Liver (tissue), 9 donors: ENCODE data around the gene ZNRF2. TPM values are rescaled to one million over a fixed set of nuclear protein-coding genes. Genes with fewer than 3 reads are reported as not detected.

Experiments used
- DNase-seq: peaks from one replicate; pipeline ENCODE4 v3.0.0-alpha.2; 2017; ENCODE audit warnings: low spot score
- H3K27ac ChIP-seq, 2 donors: one replicate each; pipeline ENCODE4 v1.7.0; 2013; ENCODE audit warnings: inconsistent platforms in 2 of 2, low read length in 2 of 2, control low read depth in 1 of 2, low read depth in 1 of 2, mild to moderate bottlenecking in 1 of 2
- H3K27me3 ChIP-seq, 4 donors: one replicate each; pipeline versions ENCODE4 v1.6.1 to v1.7.0; 2013; ENCODE audit warnings: low read length in 3 of 4, inconsistent platforms in 1 of 4, mild to moderate bottlenecking in 1 of 4, moderate library complexity in 1 of 4; ENCODE audit not compliant: control insufficient read depth in 4 of 4, insufficient read depth in 4 of 4
- H3K36me3 ChIP-seq, 4 donors: one replicate each; pipeline versions ENCODE4 v1.6.1 to v1.7.0; 2013; ENCODE audit warnings: low read length in 3 of 4, mild to moderate bottlenecking in 3 of 4, low read depth in 1 of 4, moderate library complexity in 1 of 4; ENCODE audit not compliant: control insufficient read depth in 4 of 4, insufficient read depth in 3 of 4
- H3K4me1 ChIP-seq, 4 donors: one replicate each; pipeline versions ENCODE4 v1.6.1 to v1.7.0; 2013; ENCODE audit warnings: low read length in 3 of 4, mild to moderate bottlenecking in 3 of 4, moderate library complexity in 1 of 4; ENCODE audit not compliant: control insufficient read depth in 4 of 4, insufficient read depth in 4 of 4
- H3K4me3 ChIP-seq, 3 donors: one replicate each; pipeline versions ENCODE4 v1.6.1 to v1.7.0; 2013; ENCODE audit warnings: low read length in 3 of 3, control low read depth in 1 of 3, low read depth in 1 of 3, mild to moderate bottlenecking in 1 of 3
- H3K9ac ChIP-seq, 2 donors: one replicate each; pipeline ENCODE4 v1.7.0; 2013; ENCODE audit warnings: low read length in 2 of 2, mild to moderate bottlenecking in 2 of 2, moderate library complexity in 2 of 2, control low read depth in 1 of 2, low read depth in 1 of 2
- H3K9me3 ChIP-seq, 4 donors: one replicate each; pipeline versions ENCODE4 v1.6.1 to v1.7.0; 2013; ENCODE audit warnings: low read length in 3 of 4; ENCODE audit not compliant: control insufficient read depth in 4 of 4
- CTCF ChIP-seq: fragments of 150-350 bp; IDR thresholded peaks from 2 replicates; pipeline ENCODE4 v1.5.1; 2017; ENCODE audit warnings: improper control_type of control experiment, low read depth, low read length; ENCODE audit not compliant: missing input control
- EGR1 ChIP-seq, 2 donors: IDR thresholded peaks; 2 replicates each; pipeline ENCODE4 v1.6.1; 2016 to 2018; ENCODE audit warnings: antibody characterized with exemption in 2 of 2, low read depth in 2 of 2
- FOXA1 ChIP-seq: IDR thresholded peaks from 2 replicates; pipeline ENCODE4 v1.6.1; 2016; ENCODE audit warnings: antibody characterized with exemption
- FOXA2 ChIP-seq: IDR thresholded peaks from 2 replicates; pipeline ENCODE4 v1.6.1; 2016; ENCODE audit warnings: antibody characterized with exemption
- GABPA ChIP-seq, 2 donors: IDR thresholded peaks in 1 of 2; conservative IDR thresholded peaks in 1 of 2; 2 replicates each; pipeline ENCODE4 v1.6.1; 2016; ENCODE audit warnings: antibody characterized with exemption in 2 of 2, mild to moderate bottlenecking in 1 of 2, moderate library complexity in 1 of 2
- HNF4A ChIP-seq, 2 donors: conservative IDR thresholded peaks; 2 replicates each; pipeline ENCODE4 v1.6.1; 2016; ENCODE audit warnings: antibody characterized with exemption in 2 of 2, mild to moderate bottlenecking in 2 of 2
- MAX ChIP-seq: IDR thresholded peaks from 2 replicates; pipeline ENCODE4 v1.6.1; 2016; ENCODE audit warnings: antibody characterized with exemption
- NR2F2 ChIP-seq: IDR thresholded peaks from 2 replicates; pipeline ENCODE4 v1.6.1; 2016; ENCODE audit warnings: antibody characterized with exemption
- RAD21 ChIP-seq, 2 donors: IDR thresholded peaks; 2 replicates each; pipeline ENCODE4 v1.6.1; 2016; ENCODE audit warnings: antibody characterized with exemption in 2 of 2, mild to moderate bottlenecking in 2 of 2
- REST ChIP-seq: IDR thresholded peaks from 2 replicates; pipeline ENCODE4 v1.6.1; 2016; ENCODE audit warnings: antibody characterized with exemption, mild to moderate bottlenecking
- RXRA ChIP-seq, 2 donors: IDR thresholded peaks; 2 replicates each; pipeline ENCODE4 v1.6.1; 2017 to 2018; ENCODE audit warnings: antibody characterized with exemption in 2 of 2, mild to moderate bottlenecking in 1 of 2
- SP1 ChIP-seq: IDR thresholded peaks from 2 replicates; pipeline ENCODE4 v1.6.1; 2018; ENCODE audit warnings: antibody characterized with exemption, mild to moderate bottlenecking
- TAF1 ChIP-seq: conservative IDR thresholded peaks from 2 replicates; pipeline ENCODE4 v1.6.1; 2016; ENCODE audit warnings: antibody characterized with exemption, mild to moderate bottlenecking
- YY1 ChIP-seq: IDR thresholded peaks from 2 replicates; pipeline ENCODE4 v1.6.1; 2016; ENCODE audit warnings: antibody characterized with exemption, mild to moderate bottlenecking
- WGBS: extraction: QIAGEN DNeasy Blood & Tissue Kit; methylation state at CpG from one replicate; pipeline ENCODE4 v1.1.7; 2013; 5-methylcytosine and 5-hydroxymethylcytosine counted together
- polyA plus RNA-seq, 2 donors: library from polyadenylated mRNA; stranded (reverse) in 1 of 2; unstranded in 1 of 2; fragments of 200-250 nt in 1 of 2; fragments of >200 nt in 1 of 2; fragmentation: Nextera tagmentation in 1 of 2; extraction: Ambion mirVana in 1 of 2; gene quantifications; one replicate each; pipeline versions ENCODE4 v1.2.1 to v1.2.3, GENCODE V29; 2013 to 2015
- total RNA-seq, 2 donors: library from RNA; depleted of rRNA; stranded (reverse); fragments of >200 nt; gene quantifications; one replicate each; pipeline ENCODE4 v1.2.3, GENCODE V29; 2014
- donor health status: healthy.
- donor health status: healthy.
- donor health status: healthy.
- donor health status: healthy.
- donor health status: healthy.

The ZNRF2 gene
- total and polyA plus RNA-seq, 4 donors = 6.9 to 30.0 (median 12.7) TPM

GRCh38 chr7:30313348-30313747 lies 29.0 kb downstream of the ZNRF2 start:
- Histone ChIP-seq H3K4me3 (no peak overlapping the region), H3K9me3 (no peaks in the 10 kb centered on the region), H3K36me3 (no peaks in the 10 kb centered on the region), H3K4me1 (peaks cover 0 to 8% (median under 1%) of the 10 kb centered on the region in 4 donors), H3K27ac (no peak overlapping the region), H3K9ac (no peak overlapping the region), H3K27me3 (no peaks in the 10 kb centered on the region)
- no peak for DNase-seq
- WGBS = 86% methylated on average over 3 of the region's 3 CpGs
- TF ChIP-seq NR2F2 (no peak), REST (no peak), MAX (no peak)

- Histone ChIP-seq H3K4me3 (no peak overlapping the region), H3K4me1 (peaks cover 0 to 8% (median under 1%) of the 10 kb centered on the region in 4 donors), H3K27ac (no peak overlapping the region), H3K9me3 (no peaks in the 10 kb centered on the region), H3K36me3 (no peaks in the 10 kb centered on the region), H3K9ac (no peak overlapping the region), H3K27me3 (no peaks in the 10 kb centered on the region)
- TF ChIP-seq GABPA (IDR thresholded peaks at IDR 0.05 in 1 of 2, conservative IDR thresholded peaks at IDR 0.05 in 1 of 2) = no peak
- TF ChIP-seq HNF4A (conservative IDR thresholded peaks at IDR 0.05) = peak in 1 of 2 donors; percentile 57
- TF ChIP-seq CTCF = no peak
- TF ChIP-seq SP1 = peak; percentile 59
- peak; percentile 19 to 46 for TF ChIP-seq RXRA (IDR thresholded peaks at IDR 0.05)
- DNase-seq = no peak
- 75% methylated on average over 5 of the region's 5 CpGs for WGBS
Measured at GRCh38 chr7:30313793-30314192, 29.4 kb downstream of the ZNRF2 start.

GRCh38 chr7:30315589-30315988 lies 31.2 kb downstream of the ZNRF2 start:
- 96% methylated on average over 3 of the region's 3 CpGs for WGBS
- no peak for TF ChIP-seq YY1
- TF ChIP-seq MAX = no peak
- no peak for TF ChIP-seq REST
- no peak for TF ChIP-seq NR2F2
- no peak for TF ChIP-seq FOXA1
- no peak for TF ChIP-seq TAF1
- no peak for TF ChIP-seq RXRA (IDR thresholded peaks at IDR 0.05)
- no peak for TF ChIP-seq SP1
- no peak for TF ChIP-seq CTCF
- no peak for TF ChIP-seq GABPA (IDR thresholded peaks at IDR 0.05 in 1 of 2, conservative IDR thresholded peaks at IDR 0.05 in 1 of 2)
- TF ChIP-seq RAD21 (IDR thresholded peaks at IDR 0.05) = no peak
- no peak for TF ChIP-seq EGR1 (IDR thresholded peaks at IDR 0.05; ENCODE audit: low read depth in 2 of 2)
- TF ChIP-seq FOXA2 = no peak
- H3K36me3 ChIP-seq = no peaks in the 10 kb centered on the region
- DNase-seq = no peak
- H3K27me3 ChIP-seq = no peaks in the 10 kb centered on the region
- no peak overlapping the region for H3K4me3 ChIP-seq
- H3K4me1 ChIP-seq = peaks cover 0 to 10% (median under 1%) of the 10 kb centered on the region in 4 donors
- no peaks in the 10 kb centered on the region for H3K9me3 ChIP-seq
- H3K27ac ChIP-seq = no peak overlapping the region
- H3K9ac ChIP-seq = no peak overlapping the region
